K562 (cell line): ENCODE results near the gene FRMD4A. TPM values are rescaled to one million over a fixed set of nuclear protein-coding genes. Genes with fewer than 3 reads are reported as not detected.

Experiments
- ATAC-seq: fragments of 200-7000 bp; cut with Tn5 transposase; 3 replicates; pipeline ENCODE4 v1.9.1; 2020; ENCODE audit warnings: moderate library complexity
- BruUV-seq: library from RNA; stranded (reverse); fragments of 400-500 nt; replicated peaks from 2 replicates; lab custom pipeline; 2021; lab: Mats Ljungman, UMichigan
- CTCF ChIA-PET: fragments of 300-600 bp; formaldehyde crosslinking; extraction: SDS; loops from one replicate; lab custom pipeline; 2021; ENCODE audit warnings: low intra/inter-chr PET ratio; lab: Yijun Ruan, JAX
- POLR2A ChIA-PET: fragments of 300-600, 350-650 bp; sonication (Branson Sonifier 250); formaldehyde crosslinking; extraction: SDS; loops from one replicate; lab custom pipeline; 2021; ENCODE audit warnings: antibody characterized with exemption, inconsistent platforms; lab: Yijun Ruan, JAX
- DNase-seq, 4 experiments: peaks; one replicate each; pipeline versions ENCODE4 v3.0.0 to v3.0.0-alpha.2; 2011 to 2018; ENCODE audit warnings: low spot score in 3 of 4, mixed read lengths in 3 of 4; ENCODE audit errors: extremely low read depth in 1 of 4
- FAIRE-seq: peaks from 2 replicates; lab custom pipeline; 2011; peaks lifted over from hg19 to GRCh38; lab: Jason Lieb, UNC
- H2AFZ ChIP-seq: 2 replicates; pipeline ENCODE4 v1.6.0; 2011; ENCODE audit warnings: low read depth, low read length, control low read depth, inconsistent platforms
- H3K27ac ChIP-seq: fragments of 200-600 bp; 3 replicates; pipeline ENCODE4 v1.8.0; 2011; ENCODE audit warnings: low read depth, mild to moderate bottlenecking, control low read depth, inconsistent platforms, low read length, moderate library complexity, mixed read lengths; ENCODE audit errors: extremely low read depth
- H3K27me3 ChIP-seq, 2 experiments: fragments of 300-600 bp in 1 of 2; 2 replicates in 1 of 2; 3 replicates in 1 of 2; pipeline versions ENCODE4 v1.6.0 to v1.8.0; 2011; ENCODE audit warnings: inconsistent platforms in 2 of 2, low read length in 2 of 2, mild to moderate bottlenecking in 1 of 2, mixed read lengths in 1 of 2, moderate library complexity in 1 of 2; ENCODE audit not compliant: control insufficient read depth in 2 of 2, insufficient read depth in 2 of 2
- H3K36me3 ChIP-seq: fragments of 300-600 bp; 3 replicates; pipeline ENCODE4 v1.8.0; 2011; ENCODE audit warnings: mild to moderate bottlenecking, low read length, inconsistent platforms; ENCODE audit not compliant: control insufficient read depth, insufficient read depth
- H3K4me1 ChIP-seq, 2 experiments: fragments of 200-600 bp in 1 of 2; replicated peaks in 1 of 2; 2 replicates in 1 of 2; 3 replicates in 1 of 2; pipeline versions ENCODE4 v1.5.1 to v1.8.0; 2011; ENCODE audit warnings: inconsistent platforms in 2 of 2, low read length in 2 of 2, mild to moderate bottlenecking in 1 of 2, mixed read lengths in 1 of 2, moderate library complexity in 1 of 2; ENCODE audit not compliant: control insufficient read depth in 2 of 2, insufficient read depth in 2 of 2
- H3K4me2 ChIP-seq: 2 replicates; pipeline ENCODE4 v1.6.1; 2011; ENCODE audit warnings: low read length, control low read depth, inconsistent platforms, mixed read lengths; ENCODE audit not compliant: insufficient read depth
- H3K4me3 ChIP-seq: fragments of 200-600 bp; sonication (generic), shearing (Covaris generic); 2 replicates; pipeline ENCODE4 v1.5.1; 2016; ENCODE audit warnings: control low read depth, inconsistent platforms
- H3K79me2 ChIP-seq: fragments of 200-600 bp; 3 replicates; pipeline ENCODE4 v1.8.0; 2011; ENCODE audit warnings: low read length, inconsistent platforms; ENCODE audit not compliant: control insufficient read depth, insufficient read depth
- H3K9ac ChIP-seq, 2 experiments: 2 replicates each; pipeline versions ENCODE4 v1.6.0 to v1.6.1; 2011; ENCODE audit warnings: low read depth in 2 of 2, low read length in 2 of 2, control low read depth in 1 of 2, inconsistent platforms in 1 of 2, mild to moderate bottlenecking in 1 of 2, mixed read lengths in 1 of 2; ENCODE audit not compliant: insufficient read depth in 1 of 2
- H3K9me1 ChIP-seq: one replicate; pipeline ENCODE4 v1.6.0; 2011; ENCODE audit warnings: inconsistent platforms, mild to moderate bottlenecking, low read length, moderate library complexity; ENCODE audit not compliant: control insufficient read depth, insufficient read depth
- H3K9me3 ChIP-seq: replicated peaks from 2 replicates; pipeline ENCODE4 v1.5.1; 2011; ENCODE audit warnings: low read depth, low read length, inconsistent platforms; ENCODE audit not compliant: control insufficient read depth, insufficient read depth
- H4K20me1 ChIP-seq: replicated peaks from 2 replicates; pipeline ENCODE4 v1.6.1; 2011; ENCODE audit warnings: low read length, inconsistent platforms, mixed read lengths; ENCODE audit not compliant: control insufficient read depth, insufficient read depth
- ARNT ChIP-seq, 2 experiments: fragments of 450-650 bp; IDR thresholded peaks; 2 replicates each; pipeline ENCODE4 v1.6.1; 2016; ENCODE audit warnings: mild to moderate bottlenecking in 1 of 2
- BRD9 ChIP-seq: fragments of 450-650 bp; IDR thresholded peaks from 2 replicates; pipeline ENCODE4 v1.6.1; 2018; ENCODE audit warnings: low read depth; ENCODE audit not compliant: partially characterized antibody
- E2F3 ChIP-seq: fragments of 250-450 bp; sonication (Bioruptor Pico); IDR thresholded peaks from 2 replicates; pipeline ENCODE4 v1.4.0; 2020; ENCODE audit warnings: mild to moderate bottlenecking
- MCM2 ChIP-seq: fragments of 450-650 bp; IDR thresholded peaks from 2 replicates; pipeline ENCODE4 v1.6.1; 2017; ENCODE audit warnings: low read depth, mild to moderate bottlenecking
- MXI1 ChIP-seq: IDR thresholded peaks from 2 replicates; pipeline ENCODE4 v1.6.1; 2011; ENCODE audit warnings: low read depth, mild to moderate bottlenecking, improper control_type of control experiment, low read length
- POLR2B ChIP-seq: fragments of 450-650 bp; IDR thresholded peaks from 2 replicates; pipeline ENCODE4 v1.6.1; 2018; ENCODE audit warnings: low read depth; ENCODE audit not compliant: partially characterized antibody
- RBBP5 ChIP-seq: fragments of 200-600 bp; sonication (generic); IDR thresholded peaks from 2 replicates; pipeline ENCODE4 v1.6.1; 2012; ENCODE audit warnings: borderline replicate concordance, mild to moderate bottlenecking, low read length, control low read depth, inconsistent platforms; ENCODE audit not compliant: insufficient read depth, poor library complexity, severe bottlenecking
- TRIM24 ChIP-seq, 2 experiments: fragments of 450-650 bp; IDR thresholded peaks; 2 replicates each; pipeline ENCODE4 v1.6.1; 2016
- ZFP30 ChIP-seq: fragments of 250-450 bp; sonication (Bioruptor Pico); IDR thresholded peaks from 2 replicates; pipeline ENCODE4 v1.8.0; 2022; ENCODE audit warnings: moderate library complexity, mild to moderate bottlenecking, inconsistent platforms, borderline replicate concordance
- ZFP36 ChIP-seq: fragments of 150-350 bp; IDR thresholded peaks from 2 replicates; pipeline ENCODE4 v1.6.1; 2018; ENCODE audit warnings: low read length, low read depth; ENCODE audit not compliant: partially characterized antibody
- ZNF507 ChIP-seq: conservative IDR thresholded peaks from 2 replicates; pipeline ENCODE4 v1.6.1; 2017; ENCODE audit warnings: missing genetic modification characterization, missing compliant biosample characterization
- ZNF583 ChIP-seq: fragments of 250-450 bp; sonication (Bioruptor Pico); IDR thresholded peaks from 2 replicates; pipeline ENCODE4 v1.4.0; 2020
- ZNF644 ChIP-seq: fragments of 200-800 bp; sonication (Bioruptor generic); IDR thresholded peaks from 2 replicates; pipeline ENCODE4 v1.6.1; 2016; ENCODE audit warnings: low read depth, missing genetic modification characterization, missing compliant biosample characterization
- WGBS: fragments of 100-300 bp; shearing (Covaris generic); methylation state at CpG from one replicate; pipeline ENCODE4 v1.1.6; 2016; ENCODE audit warnings: low coverage, mixed read lengths; ENCODE audit not compliant: insufficient coverage; ENCODE audit errors: missing lambda C conversion rate; 5-methylcytosine and 5-hydroxymethylcytosine counted together
- in situ Hi-C: fragments of 300-500 bp; cut with MboI; formaldehyde crosslinking; loops from 4 replicates; pipeline ENCODE4 v1.15.0; 2018; ENCODE audit warnings: inconsistent platforms, mixed read lengths
- intact Hi-C: fragments of 100-400 bp; cut with micrococcal nuclease; formaldehyde crosslinking; loops from 2 replicates; pipeline ENCODE4 v1.14.2; 2022
- polyA plus RNA-seq, 8 experiments: library from polyadenylated mRNA; depleted of rRNA in 4 of 8; stranded (reverse) in 5 of 8; unstranded in 3 of 8; fragments of >200 nt; fragmentation: Nextera tagmentation in 2 of 8; fragmentation: Illumina TruSeq in 1 of 8; extraction: Ambion mirVana in 2 of 8; extraction: Trizol in 1 of 8; gene quantifications; 2 replicates each; pipeline versions ENCODE4 v1.2.1 to v1.2.3, GENCODE V29; 2011 to 2014; ENCODE audit warnings: inconsistent platforms in 1 of 8, missing spikeins in 1 of 8
- total RNA-seq, 7 experiments: library from RNA; depleted of rRNA in 6 of 7; stranded (reverse); fragments of >200 nt in 6 of 7; fragmentation: Illumina TruSeq in 2 of 7; extraction: Trizol in 2 of 7; gene quantifications; 2 replicates each; pipeline versions ENCODE4 v1.2.1 to v1.2.3, GENCODE V29; 2011 to 2021; ENCODE audit warnings: low replicate concordance in 1 of 7
- TF ChIP-seq, protein P1 (sequence below): fragments of 450-650 bp; formaldehyde crosslinking; IDR thresholded peaks from 2 replicates; pipeline ENCODE4 v1.4.0; 2022; ENCODE audit warnings: mild to moderate bottlenecking, moderate library complexity
- TF ChIP-seq, protein P2 (sequence below): sonication (generic); formaldehyde crosslinking; IDR thresholded peaks from 2 replicates; pipeline ENCODE4 v1.8.1; 2023; ENCODE audit warnings: mild to moderate bottlenecking, missing genetic modification reagents, moderate library complexity

Gene FRMD4A
- total and polyA plus RNA-seq, 9 of the 15 experiments (the other 6 are each of a cell fraction or from before 2014, with no cell fraction given): 0.80 to 5.2 (median 3.0) TPM

DNA sequence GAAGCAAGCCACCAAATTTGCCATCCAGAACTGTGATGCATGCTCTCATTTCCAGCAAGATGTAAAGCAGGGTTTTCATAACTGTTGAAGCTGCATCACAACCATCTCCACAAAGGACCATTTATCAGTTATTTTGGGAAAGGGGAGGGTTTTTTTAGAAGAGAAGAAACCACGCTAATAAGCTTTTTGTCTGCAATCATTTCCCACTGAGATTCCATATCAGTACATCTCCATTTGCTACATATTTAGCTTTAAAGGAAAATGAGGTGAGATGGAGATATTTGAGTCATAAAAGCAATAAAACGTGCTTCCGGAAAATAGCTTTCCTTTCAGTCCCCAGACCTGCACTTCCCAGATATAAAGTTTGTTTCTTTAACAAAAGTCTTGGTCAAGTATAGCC is 258.2 kb downstream of the FRMD4A start:
- no peak overlapping the region for H3K4me3 ChIP-seq
- ATAC-seq (no peak), DNase-seq (no peak), FAIRE-seq (no peak)
- no peak overlapping the region for H3K4me2 ChIP-seq
- ChIA-PET CTCF (no interaction called here), POLR2A (interaction anchor here (1.0 kb wide), 1 partner anchor 9 kb away, joined by 3 read pairs; no protein-coding TSS in a partner anchor)
- in situ Hi-C loops (no loop called here), intact Hi-C loops (no loop called here)
- H2AFZ ChIP-seq: no peak overlapping the region
- no TSS peak for BruUV-seq
- WGBS: 0% methylated on average over 3 of the region's 3 CpGs
- H3K9ac ChIP-seq: no peak overlapping the region
- no peaks in the 10 kb centered on the region for H3K36me3 ChIP-seq
- H3K79me2 ChIP-seq: no peaks in the 10 kb centered on the region
- H3K27ac ChIP-seq: no peak overlapping the region
- H3K9me3 ChIP-seq: no peaks in the 10 kb centered on the region
- TF ChIP-seq ZFP30 (no peak), ZNF644 (tag) (no peak), ZNF583 (CRISPR knock-in tag) (no peak), MCM2 (no peak)
- TF ChIP-seq, all 486 proteins: peak for 0
- Histone ChIP-seq H3K4me1 (no peaks in the 10 kb centered on the region), H4K20me1 (no peaks in the 10 kb centered on the region), H3K27me3 (peaks cover 0 to 2% of the 10 kb centered on the region in 2 experiments; a peak in 2 of 5 replicates), H3K9me1 (no peaks in the 10 kb centered on the region)

DNA sequence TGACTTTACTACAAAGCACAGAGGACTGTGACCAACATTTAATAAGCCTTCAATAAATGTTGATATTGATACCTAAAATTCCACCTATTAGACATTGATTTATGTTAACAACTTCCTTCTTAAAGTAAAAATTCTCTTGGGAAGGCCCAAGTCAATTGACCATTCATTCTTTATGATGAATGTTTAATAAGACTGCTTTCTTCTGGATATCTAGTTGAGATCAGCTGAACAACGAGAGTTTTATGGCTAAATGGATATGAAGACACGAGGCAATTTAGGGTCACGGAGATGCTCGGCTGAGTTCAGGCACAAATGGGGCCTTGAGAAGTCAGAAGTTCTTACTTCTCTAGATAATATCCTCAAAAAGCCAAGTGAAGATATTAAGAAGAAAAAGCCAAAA is 258.8 kb downstream of the FRMD4A start:
- H3K9ac ChIP-seq: no peak overlapping the region
- no peaks in the 10 kb centered on the region for H3K9me1 ChIP-seq
- no TSS peak for BruUV-seq
- no peak overlapping the region for H2AFZ ChIP-seq
- ATAC-seq: no peak
- no peaks in the 10 kb centered on the region for H3K4me1 ChIP-seq
- H3K36me3 ChIP-seq: no peaks in the 10 kb centered on the region
- no peak overlapping the region for H3K27ac ChIP-seq
- peaks cover 0 to 2% of the 10 kb centered on the region in 2 experiments; a peak in 2 of 5 replicates for H3K27me3 ChIP-seq
- H3K4me3 ChIP-seq: no peak overlapping the region
- in situ Hi-C loops (no loop called here), intact Hi-C loops (no loop called here)
- no peak for DNase-seq
- H3K9me3 ChIP-seq: no peaks in the 10 kb centered on the region
- no peak overlapping the region for H3K4me2 ChIP-seq
- no peaks in the 10 kb centered on the region for H3K79me2 ChIP-seq
- CTCF ChIA-PET: no interaction called here
- no peaks in the 10 kb centered on the region for H4K20me1 ChIP-seq
- POLR2A ChIA-PET: interaction anchor here (1.0 kb wide), 1 partner anchor 8 kb away, joined by 3 read pairs; no protein-coding TSS in a partner anchor
- WGBS: 0% methylated on average over 4 of the region's 4 CpGs
- no peak for FAIRE-seq
- TF ChIP-seq E2F3: no peak
- no peak for TF ChIP-seq POLR2B
- no peak for TF ChIP-seq TRIM24 (IDR thresholded peaks at IDR 0.05)
- no peak for TF ChIP-seq MXI1
- TF ChIP-seq ZFP36: no peak
- TF ChIP-seq, protein P1, sequence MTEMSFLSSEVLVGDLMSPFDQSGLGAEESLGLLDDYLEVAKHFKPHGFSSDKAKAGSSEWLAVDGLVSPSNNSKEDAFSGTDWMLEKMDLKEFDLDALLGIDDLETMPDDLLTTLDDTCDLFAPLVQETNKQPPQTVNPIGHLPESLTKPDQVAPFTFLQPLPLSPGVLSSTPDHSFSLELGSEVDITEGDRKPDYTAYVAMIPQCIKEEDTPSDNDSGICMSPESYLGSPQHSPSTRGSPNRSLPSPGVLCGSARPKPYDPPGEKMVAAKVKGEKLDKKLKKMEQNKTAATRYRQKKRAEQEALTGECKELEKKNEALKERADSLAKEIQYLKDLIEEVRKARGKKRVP (CRISPR knock-in tag): no peak
- TF ChIP-seq, protein P2, sequence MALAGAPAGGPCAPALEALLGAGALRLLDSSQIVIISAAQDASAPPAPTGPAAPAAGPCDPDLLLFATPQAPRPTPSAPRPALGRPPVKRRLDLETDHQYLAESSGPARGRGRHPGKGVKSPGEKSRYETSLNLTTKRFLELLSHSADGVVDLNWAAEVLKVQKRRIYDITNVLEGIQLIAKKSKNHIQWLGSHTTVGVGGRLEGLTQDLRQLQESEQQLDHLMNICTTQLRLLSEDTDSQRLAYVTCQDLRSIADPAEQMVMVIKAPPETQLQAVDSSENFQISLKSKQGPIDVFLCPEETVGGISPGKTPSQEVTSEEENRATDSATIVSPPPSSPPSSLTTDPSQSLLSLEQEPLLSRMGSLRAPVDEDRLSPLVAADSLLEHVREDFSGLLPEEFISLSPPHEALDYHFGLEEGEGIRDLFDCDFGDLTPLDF: no peak
- TF ChIP-seq RBBP5: no peak
- TF ChIP-seq BRD9: no peak
- TF ChIP-seq ARNT (IDR thresholded peaks at IDR 0.05): no peak
- no peak for TF ChIP-seq ZNF507 (tag)
- TF ChIP-seq ZNF644 (tag): no peak
